Activated CD8-positive, alpha-beta memory T cell treated with anti-CD3 and anti-CD28 coated beads, Interleukin-2, amount 50 U/mL, for 24 hours (primary cell): ENCODE results near the gene NEMP1.
"Not testable (repeated sequence)": the region's sequence is repeated elsewhere in the genome, so short reads cannot be mapped to it uniquely, and the experiment has no call there.

ENCODE experiments used
- DNase-seq: peaks from one replicate; pipeline ENCODE4 v3.0.0-alpha.2; 2020; ENCODE audit errors: extremely low read depth

Gene NEMP1

GRCh38 chr12:57078519-57079404 lies at the start of gene NEMP1:
TSS of gene NEMP1 (minus strand) at chr12:57078791. CDS start at chr12:57078745, 46 bp downstream.
- peak; percentile 95 for DNase-seq

- DNase-seq: no peak
Observed at GRCh38 chr12:57127726-57128518, 49.3 kb upstream of the NEMP1 start, which contains the start of gene LRP1. TSS of gene LRP1 (plus strand) at chr12:57128483. CDS start at chr12:57128965, 482 bp downstream.

- DNase-seq: no peak
Observed at GRCh38 chr12:57127101-57127725, 48.6 kb upstream of the NEMP1 start.

GRCh38 chr12:57126561-57126960 lies 48.0 kb upstream of the NEMP1 start:
- no peak for DNase-seq

GRCh38 chr12:57126061-57126460 lies 47.5 kb upstream of the NEMP1 start:
- no peak for DNase-seq

- no peak for DNase-seq
Observed at GRCh38 chr12:57124261-57124877, 45.8 kb upstream of the NEMP1 start.

GRCh38 chr12:57123813-57124212 lies 45.2 kb upstream of the NEMP1 start:
- DNase-seq: no peak

GRCh38 chr12:57120718-57121117 lies 42.1 kb upstream of the NEMP1 start:
- DNase-seq: not testable (repeated sequence)

- no peak for DNase-seq
Observed at GRCh38 chr12:57119294-57120085, 40.9 kb upstream of the NEMP1 start.

GRCh38 chr12:57118711-57119271 lies 40.2 kb upstream of the NEMP1 start:
- DNase-seq: no peak

- no peak for DNase-seq
Observed at GRCh38 chr12:57116580-57117281, 38.1 kb upstream of the NEMP1 start.

GRCh38 chr12:57112492-57113294 lies 34.1 kb upstream of the NEMP1 start:
- DNase-seq: no peak

- no peak for DNase-seq
Observed at GRCh38 chr12:57111031-57111734, 32.6 kb upstream of the NEMP1 start, which contains the start of gene STAT6. TSS of gene STAT6 (minus strand) at chr12:57111362. CDS start at chr12:57108278, 3,084 bp downstream.

- DNase-seq: no peak
Observed at GRCh38 chr12:57110104-57111030, 31.8 kb upstream of the NEMP1 start.

GRCh38 chr12:57109207-57110103 lies 30.9 kb upstream of the NEMP1 start:
- no peak for DNase-seq
